Ascending aorta (tissue), 2 donors: ENCODE results near the gene STK39. TPM values are rescaled to one million over a fixed set of nuclear protein-coding genes. Genes with fewer than 3 reads are reported as not detected.
"Not testable (repeated sequence)": the region's sequence is repeated elsewhere in the genome, so short reads cannot be mapped to it uniquely, and the experiment has no call there.

Experiments
- DNase-seq, 2 donors: peaks; one replicate each; pipeline ENCODE4 v3.0.0-alpha.2; 2019; ENCODE audit warnings: low spot score in 2 of 2
- H3K27ac ChIP-seq, 2 donors: fragments of 200-600 bp; sonication (generic); one replicate each; pipeline ENCODE4 v1.5.1; 2016 to 2017; ENCODE audit warnings: mild to moderate bottlenecking in 1 of 2
- H3K27me3 ChIP-seq: fragments of 200-600 bp; sonication (generic); one replicate; pipeline ENCODE4 v1.5.1; 2017
- H3K36me3 ChIP-seq, 2 donors: fragments of 200-600 bp; sonication (generic); one replicate each; pipeline ENCODE4 v1.5.1; 2016
- H3K4me1 ChIP-seq, 2 donors: fragments of 200-600 bp; sonication (generic); one replicate each; pipeline ENCODE4 v1.5.1; 2016 to 2017; ENCODE audit warnings: mild to moderate bottlenecking in 1 of 2
- H3K4me3 ChIP-seq, 2 donors: fragments of 200-600 bp; sonication (generic); one replicate each; pipeline ENCODE4 v1.5.1; 2016 to 2017; ENCODE audit warnings: mild to moderate bottlenecking in 1 of 2
- H3K9me3 ChIP-seq, 2 donors: fragments of 200-600 bp; sonication (generic); one replicate each; pipeline ENCODE4 v1.5.1; 2016
- CTCF ChIP-seq, 3 experiments: fragments of 200-600 bp in 2 of 3; fragments of 450-650 bp in 1 of 3; sonication (generic) in 2 of 3; IDR thresholded peaks; one replicate each; pipeline ENCODE4 v1.5.1; 2016 to 2019; ENCODE audit warnings: antibody characterized with exemption in 3 of 3, mild to moderate bottlenecking in 1 of 3, moderate library complexity in 1 of 3
- intact Hi-C: fragments of 100-400 bp; cut with DNase I; formaldehyde crosslinking; loops from one replicate; pipeline ENCODE4 v1.15.1; 2023
- total RNA-seq: library from RNA; depleted of rRNA; stranded (reverse); fragments of >200 nt; gene quantifications from one replicate; pipeline ENCODE4 v1.1.0, GENCODE V29; 2016

STK39 gene
- total RNA-seq, 1 donor from 2014 or later, result 7.5 TPM

- intact Hi-C loops, result no loop called here
These were observed 42.5 kb upstream of the STK39 start for GRCh38 chr2:168289880-168290279.

GRCh38 chr2:168286535-168286934, 39.1 kb upstream of the STK39 start:
- intact Hi-C loops, result no loop called here
- Histone ChIP-seq H3K27me3 (no peaks in the 10 kb centered on the region), H3K9me3 (no peaks in the 10 kb centered on the region), H3K27ac (no peak overlapping the region), H3K36me3 (no peaks in the 10 kb centered on the region), H3K4me1 (no peaks in the 10 kb centered on the region), H3K4me3 (no peak overlapping the region)
- TF ChIP-seq CTCF (IDR thresholded peaks at IDR 0.05), result no peak
- no peak for DNase-seq

More at GRCh38 chr2:168289880-168290279, 42.5 kb upstream of the STK39 start:
- DNase-seq, result no peak
- Histone ChIP-seq H3K36me3 (no peaks in the 10 kb centered on the region), H3K27me3 (no peaks in the 10 kb centered on the region), H3K4me1 (no peaks in the 10 kb centered on the region), H3K4me3 (no peak overlapping the region), H3K9me3 (no peaks in the 10 kb centered on the region), H3K27ac (no peak overlapping the region)
- TF ChIP-seq CTCF (IDR thresholded peaks at IDR 0.05), result no peak

- intact Hi-C loops, result no loop called here
- Histone ChIP-seq H3K9me3 (no peaks in the 10 kb centered on the region), H3K27me3 (no peaks in the 10 kb centered on the region), H3K4me3 (no peak overlapping the region), H3K27ac (no peak overlapping the region), H3K4me1 (no peaks in the 10 kb centered on the region), H3K36me3 (no peaks in the 10 kb centered on the region)
- no peak for DNase-seq
- TF ChIP-seq CTCF (IDR thresholded peaks at IDR 0.05), result no peak
These were observed 31.1 kb upstream of the STK39 start for GRCh38 chr2:168278424-168278888.

- Histone ChIP-seq H3K27ac (no peak overlapping the region), H3K36me3 (no peaks in the 10 kb centered on the region), H3K4me3 (no peak overlapping the region), H3K9me3 (no peaks in the 10 kb centered on the region), H3K4me1 (no peaks in the 10 kb centered on the region), H3K27me3 (no peaks in the 10 kb centered on the region)
- intact Hi-C loops, result no loop called here
- no peak for DNase-seq
- no peak for TF ChIP-seq CTCF (IDR thresholded peaks at IDR 0.05)
These were observed 29.9 kb upstream of the STK39 start for GRCh38 chr2:168277276-168277675.

GRCh38 chr2:168272225-168272624, 24.8 kb upstream of the STK39 start:
- Histone ChIP-seq H3K9me3 (no peaks in the 10 kb centered on the region), H3K36me3 (no peaks in the 10 kb centered on the region), H3K4me3 (no peak overlapping the region), H3K4me1 (no peaks in the 10 kb centered on the region), H3K27me3 (no peaks in the 10 kb centered on the region), H3K27ac (no peak overlapping the region)
- no peak for TF ChIP-seq CTCF (IDR thresholded peaks at IDR 0.05)
- no peak for DNase-seq
- intact Hi-C loops, result no loop called here

GRCh38 chr2:168262926-168263325, 15.5 kb upstream of the STK39 start:
- H3K27ac ChIP-seq, H3K36me3 ChIP-seq, H3K4me3 ChIP-seq, DNase-seq, intact Hi-C loops, H3K4me1 ChIP-seq, H3K27me3 ChIP-seq, H3K9me3 ChIP-seq: not testable (repeated sequence)
